Amygdala (tissue), 56 donors: ENCODE measurements around the gene KLF15.

Experiments
- DNase-seq, 56 donors: peaks; one replicate each; lab custom pipeline; 2025; lab: John Stamatoyannopoulos, UW

The KLF15 gene

DNA sequence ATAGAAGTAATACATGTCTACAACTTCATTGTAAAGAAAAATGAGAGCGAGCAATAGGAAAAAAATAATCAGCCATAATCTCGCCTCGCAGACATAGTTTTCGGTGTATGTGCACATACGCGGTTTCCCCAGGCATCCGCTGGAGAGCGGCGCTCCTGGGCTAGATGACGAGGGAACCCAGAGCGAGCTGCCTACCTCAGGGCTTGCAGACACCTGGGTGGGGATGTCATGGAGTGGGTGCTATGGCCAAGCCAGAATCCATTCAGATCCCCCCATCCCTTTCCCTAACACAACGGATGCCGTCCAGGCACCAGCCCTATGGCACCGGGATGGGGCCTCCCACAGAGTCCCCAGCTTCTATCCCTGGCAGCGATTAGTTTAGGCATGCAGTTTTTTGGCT, 33.0 kb upstream of the KLF15 start:
- no peak for DNase-seq

DNA sequence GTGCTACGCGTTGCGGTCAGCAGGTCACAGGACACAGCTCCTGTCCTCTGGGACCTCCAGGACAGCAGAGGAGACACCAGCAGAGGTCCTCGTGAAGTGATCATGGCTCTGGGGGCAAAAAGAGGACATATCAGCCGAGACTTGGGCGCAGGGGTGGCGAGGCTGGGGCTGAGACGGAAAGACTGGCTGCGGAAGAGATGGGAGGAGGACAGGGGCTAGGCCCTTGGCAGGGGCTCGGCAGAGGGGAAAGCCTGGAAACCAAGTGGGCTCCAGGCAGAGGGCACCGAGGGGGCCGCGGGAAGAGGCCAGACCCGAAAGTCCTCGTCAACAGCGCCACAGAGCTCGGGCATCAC, 32.6 kb upstream of the KLF15 start:
- DNase-seq: no peak

DNA sequence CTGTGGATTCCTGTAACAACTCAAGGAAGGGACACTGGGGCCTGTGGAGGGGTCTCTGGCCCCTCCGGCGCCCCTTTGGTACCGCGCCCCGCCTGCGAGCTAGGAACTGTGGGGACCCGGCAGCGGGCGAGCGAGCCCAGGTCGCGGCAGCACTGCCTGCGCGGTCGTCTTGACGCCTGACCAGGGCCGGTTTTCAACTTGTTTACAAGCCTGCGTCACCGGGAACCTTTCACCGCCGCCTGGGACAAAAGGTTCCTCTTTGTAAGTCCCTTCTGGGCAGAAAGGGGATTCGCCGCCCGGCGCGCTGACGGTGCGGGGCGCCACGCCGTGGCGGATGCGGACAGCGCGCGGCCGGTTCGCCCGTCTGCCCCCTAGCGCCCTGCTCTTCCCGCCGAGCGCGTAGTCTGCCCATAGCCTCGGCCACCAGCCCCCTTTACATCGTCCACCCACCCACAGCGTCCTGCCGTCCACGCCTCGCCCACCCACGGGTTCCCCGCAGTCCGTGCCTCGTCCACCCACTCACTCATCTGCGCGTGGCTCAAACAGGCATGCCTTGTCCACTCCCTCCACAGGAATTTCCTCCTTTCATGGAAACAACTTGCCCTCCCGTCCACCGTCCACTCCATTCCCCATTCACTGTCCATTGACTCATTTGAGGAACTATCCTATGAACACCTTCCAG, 32.0 kb upstream of the KLF15 start:
- peak in 55 of 56 donors; percentile 34 to 93 (median 79) for DNase-seq

DNA sequence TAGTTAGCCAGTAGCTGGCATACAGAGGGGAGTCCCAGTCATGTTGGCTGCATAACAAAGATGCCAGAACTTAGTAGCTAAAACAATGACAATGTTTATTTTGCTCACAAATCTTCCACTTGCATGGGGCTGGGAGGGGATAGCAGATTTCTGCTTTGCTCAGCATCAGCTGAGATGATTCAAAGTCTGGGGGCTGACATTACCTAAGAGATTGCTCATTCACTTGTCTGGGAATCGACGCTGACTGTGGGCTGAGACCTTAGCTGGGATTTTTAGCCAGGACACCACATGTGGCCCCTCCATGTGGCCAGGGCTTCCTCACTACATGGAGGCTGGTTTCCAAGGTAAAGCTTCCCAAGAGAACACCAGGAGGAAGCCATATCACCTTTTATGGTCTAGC, 24.8 kb upstream of the KLF15 start:
- no peak for DNase-seq

DNA sequence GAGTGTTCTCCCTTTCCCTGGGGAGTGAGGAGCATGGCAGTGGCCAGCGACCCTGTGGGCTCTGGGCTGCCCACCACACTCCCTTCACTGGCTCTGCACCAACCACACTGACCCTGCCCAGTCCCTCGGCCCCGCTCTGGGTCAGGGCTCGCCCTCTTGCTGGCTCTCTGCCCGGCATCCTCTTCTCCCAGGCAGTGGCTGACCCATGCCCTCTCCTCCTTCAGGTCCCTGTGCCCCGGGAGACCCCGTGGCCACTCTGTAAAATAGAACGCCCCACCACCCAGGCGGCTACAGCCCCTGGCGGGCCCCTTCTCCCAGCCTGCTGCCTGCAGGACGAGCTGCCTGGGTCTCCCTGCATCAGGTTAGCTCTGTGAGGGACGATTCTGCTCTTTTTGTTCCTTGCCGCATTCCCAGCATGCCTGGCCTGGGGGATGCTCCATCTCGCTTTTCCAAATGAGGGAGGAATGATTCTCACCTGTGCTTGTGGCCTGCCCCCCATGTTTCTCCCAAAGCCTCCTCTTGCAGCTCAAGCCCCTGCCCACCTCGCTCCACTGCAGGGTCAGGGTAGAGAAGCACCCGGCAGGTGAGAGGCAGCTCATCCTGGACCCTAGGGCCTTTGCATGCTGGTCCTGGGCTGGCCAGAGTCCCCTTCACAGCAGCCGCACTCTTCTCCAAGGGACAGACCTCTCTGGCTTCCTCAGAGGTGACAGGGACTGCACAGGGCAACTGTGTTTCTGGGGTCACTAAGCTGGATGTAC, 23.0 kb upstream of the KLF15 start:
- DNase-seq: no peak

DNA sequence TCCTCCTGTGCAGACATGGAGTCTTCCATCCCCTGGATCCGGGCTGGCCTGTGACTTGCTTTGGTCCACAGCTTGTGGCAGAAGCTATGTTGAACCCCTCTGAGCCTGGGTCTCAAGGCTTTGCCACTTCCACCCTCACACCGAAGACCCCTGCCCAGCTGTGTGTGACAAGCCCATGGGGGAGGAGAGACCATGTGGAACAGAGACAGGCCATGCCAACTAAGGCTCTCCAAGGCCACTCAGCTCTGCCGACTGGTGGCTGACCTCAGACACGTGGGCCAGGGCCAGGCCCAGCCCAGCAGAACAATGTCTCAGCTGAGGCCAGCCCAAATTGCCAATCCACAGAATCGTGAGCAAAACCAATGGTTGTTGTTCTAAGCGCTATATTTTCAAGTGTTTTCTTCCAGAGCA, 21.1 kb upstream of the KLF15 start:
- no peak for DNase-seq

DNA sequence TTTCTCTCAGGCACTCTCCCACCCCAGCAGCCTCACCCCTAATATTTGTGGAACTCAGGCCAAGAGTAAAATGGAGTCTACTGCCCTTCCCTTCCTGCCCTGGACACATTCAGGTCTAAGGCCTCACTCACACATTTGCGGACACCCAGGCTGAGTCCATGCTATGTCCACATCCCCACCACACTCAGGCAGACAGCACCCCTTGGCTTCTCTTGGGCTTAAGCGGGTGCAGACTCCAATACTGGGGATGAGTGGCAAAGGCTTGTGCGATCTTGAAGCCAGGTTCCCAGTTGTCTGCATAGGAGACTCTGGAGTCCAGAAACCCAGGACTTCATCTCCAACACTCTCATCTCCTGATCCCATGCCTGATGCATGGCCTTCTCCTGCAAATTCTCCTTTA, 20.0 kb upstream of the KLF15 start:
- DNase-seq: no peak

DNA sequence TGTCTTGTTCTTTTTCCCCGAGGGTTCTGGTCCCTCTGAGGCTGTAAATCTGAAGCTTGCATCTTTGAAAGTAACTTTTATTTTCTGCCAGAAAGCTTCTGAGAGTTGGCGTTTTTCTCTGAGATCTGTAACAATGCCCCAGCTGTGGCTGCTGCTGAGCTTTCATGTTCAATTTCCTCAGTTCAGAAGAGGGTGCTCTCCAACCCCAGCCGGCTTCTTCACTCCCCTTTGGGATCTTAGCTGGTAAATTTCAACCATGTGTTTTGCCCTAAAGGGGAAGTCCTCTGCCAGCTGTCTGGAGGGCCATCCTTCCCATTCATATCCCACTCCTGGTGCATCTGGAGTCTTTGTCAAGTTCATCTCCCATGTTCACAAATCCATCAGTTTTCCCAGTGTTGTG, 19.2 kb upstream of the KLF15 start:
- no peak for DNase-seq

DNA sequence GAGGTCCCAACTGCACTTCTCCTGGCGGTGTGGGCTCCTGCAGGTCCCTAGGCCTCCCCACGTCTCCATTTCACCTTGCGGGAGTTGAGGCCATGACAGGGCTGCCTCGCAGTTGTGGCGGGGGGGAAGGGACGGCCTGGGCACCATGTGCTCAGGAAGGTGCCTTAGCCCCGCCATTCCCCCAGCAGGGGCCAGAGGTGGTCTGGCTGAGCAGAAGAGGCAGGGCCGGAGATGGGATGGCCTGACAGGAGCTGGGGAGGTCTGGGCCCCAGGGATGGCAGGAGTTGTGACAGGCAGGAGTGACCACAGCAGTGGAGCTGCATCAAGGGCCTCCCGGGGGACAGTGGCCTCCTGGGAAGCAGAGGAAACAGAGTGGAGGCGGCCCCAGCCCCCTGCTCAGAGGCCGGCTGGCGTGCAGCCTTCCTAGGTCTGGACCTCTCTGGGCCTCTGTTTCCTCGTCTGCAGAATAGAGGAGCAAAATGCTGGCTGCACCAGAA, 18.7 kb upstream of the KLF15 start:
- DNase-seq: no peak

DNA sequence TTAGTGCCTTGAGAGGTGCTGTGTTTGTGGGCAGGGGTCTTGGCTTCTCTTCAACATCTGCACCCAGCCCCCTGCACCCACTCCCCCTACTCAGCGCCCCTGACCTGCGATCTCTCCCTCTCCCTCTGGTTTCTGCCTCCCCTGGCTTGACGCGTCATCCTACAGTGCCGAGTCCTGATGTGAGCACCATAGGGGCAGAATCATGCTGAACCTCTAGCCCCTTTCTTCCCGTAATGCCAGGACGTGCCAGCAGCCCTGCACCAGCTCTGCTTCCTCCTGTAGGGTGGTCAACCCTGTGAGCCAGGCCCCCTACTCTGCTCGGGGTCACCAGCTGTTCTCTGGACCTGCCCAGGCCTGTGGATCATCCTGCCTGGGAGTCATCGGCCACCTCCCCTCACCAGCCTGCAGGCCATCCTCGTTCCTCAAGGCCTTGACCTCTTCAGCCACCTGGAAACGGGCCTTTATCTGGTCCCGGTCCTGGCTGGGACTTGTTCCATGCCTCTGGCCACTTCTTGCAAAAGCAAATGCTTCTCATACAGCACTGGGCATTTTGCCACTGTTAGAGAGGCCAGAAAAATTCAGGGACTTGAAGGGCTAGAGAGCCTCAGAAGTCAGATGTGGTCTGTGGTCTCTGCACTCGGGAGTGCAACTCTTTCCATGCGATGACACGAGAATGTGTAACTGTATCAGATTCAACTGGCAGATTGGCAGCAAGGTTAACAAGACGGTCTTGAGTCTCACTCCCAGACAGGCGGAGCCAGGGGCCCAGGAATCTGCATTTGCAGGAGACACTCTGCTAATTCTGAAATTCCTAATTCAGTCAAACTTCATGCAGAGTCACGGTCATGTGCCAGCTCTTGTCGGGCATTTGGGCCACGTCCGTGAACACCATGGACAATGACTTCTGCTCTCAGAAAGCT, 16.7 kb upstream of the KLF15 start:
- peak in 8 of 56 donors; percentile 5 to 28 (median 17) for DNase-seq

DNA sequence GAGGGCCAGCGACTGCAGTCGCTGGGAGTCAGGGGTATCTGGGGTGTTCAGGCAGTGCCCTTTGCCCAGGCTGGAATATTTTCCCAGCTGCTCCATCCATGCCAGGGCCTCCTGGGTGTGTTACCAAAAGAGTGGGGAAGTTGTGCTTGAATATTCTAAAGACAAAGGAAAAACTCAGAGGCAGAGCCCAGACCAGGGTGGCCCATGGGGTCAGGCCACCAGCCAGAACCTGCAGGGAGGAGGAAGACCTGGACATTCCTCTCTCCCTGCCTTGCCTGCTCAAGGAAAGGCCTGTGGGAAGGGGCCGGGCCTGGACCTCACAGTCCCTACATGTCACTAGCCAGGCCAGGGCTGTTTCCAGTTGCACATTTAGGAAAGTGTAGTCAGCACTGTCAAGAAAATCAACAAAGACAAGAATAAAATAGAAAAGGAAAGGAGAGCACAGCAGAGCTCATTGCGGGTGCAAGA, 16.0 kb upstream of the KLF15 start:
- no peak for DNase-seq

DNA sequence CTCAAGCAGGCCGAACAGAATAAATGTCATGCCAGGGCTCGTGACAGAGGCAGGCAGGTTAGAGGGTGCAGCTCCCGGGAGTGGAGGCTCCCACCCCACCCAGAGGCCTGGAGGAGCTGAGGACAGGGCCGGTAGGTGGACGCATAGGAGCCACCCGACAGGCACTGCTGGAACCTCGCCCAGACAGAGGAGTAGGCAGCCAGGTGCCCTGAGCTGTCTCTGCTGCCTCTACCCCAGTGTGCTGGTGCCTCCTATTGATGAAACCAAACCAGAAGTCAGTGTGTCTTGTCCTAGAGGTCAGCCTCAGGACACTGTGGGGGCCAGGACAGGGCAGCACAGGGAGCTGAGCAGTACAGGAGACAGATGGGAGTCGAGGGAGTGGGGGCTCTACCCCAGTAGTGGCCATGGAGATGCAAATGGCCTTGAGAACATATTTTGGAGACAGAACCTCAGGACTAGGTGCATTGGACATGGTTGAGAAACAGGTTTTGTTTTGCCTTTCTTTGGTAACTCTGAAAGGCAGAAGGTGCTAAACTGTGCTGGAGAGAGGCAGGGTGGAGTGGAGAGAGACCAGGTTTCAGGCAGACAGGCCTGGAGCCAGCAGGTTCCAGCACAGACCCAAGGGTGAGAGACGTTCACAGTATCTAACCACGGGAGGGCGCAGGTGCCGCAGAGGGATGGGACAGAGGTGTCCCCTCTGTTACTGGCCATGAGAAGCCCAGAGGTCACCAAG, 15.4 kb upstream of the KLF15 start:
- no peak for DNase-seq

DNA sequence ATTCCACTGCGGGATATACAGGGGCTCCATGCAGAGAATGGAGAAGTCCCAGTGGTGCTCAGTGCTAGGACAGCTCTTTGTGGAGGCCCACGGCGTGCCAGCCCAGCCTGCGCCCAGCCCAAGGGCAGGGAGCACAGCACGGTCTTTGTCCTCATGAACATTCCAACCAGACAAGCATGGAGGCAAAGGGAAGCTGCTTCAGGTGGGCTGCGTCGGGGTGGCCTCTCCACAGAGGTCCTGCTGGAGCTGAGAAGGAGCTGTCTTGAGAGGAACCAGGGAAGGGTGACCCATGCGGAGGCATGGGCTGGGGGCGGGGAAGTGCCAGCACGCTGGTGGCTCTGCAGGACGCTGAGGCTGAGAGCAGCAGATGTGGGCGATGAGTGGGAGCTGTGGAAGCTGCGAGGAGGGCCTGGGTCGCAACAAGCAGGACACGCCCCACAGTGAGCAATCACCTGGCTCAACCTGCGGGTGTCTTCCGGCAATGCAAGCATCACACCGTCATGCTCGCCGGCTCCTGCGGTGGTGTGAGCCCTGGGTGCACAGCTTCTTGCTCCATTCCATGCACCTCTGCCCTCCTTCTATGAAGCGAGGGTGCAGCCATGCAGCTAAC, 14.0 kb upstream of the KLF15 start:
- DNase-seq: no peak

DNA sequence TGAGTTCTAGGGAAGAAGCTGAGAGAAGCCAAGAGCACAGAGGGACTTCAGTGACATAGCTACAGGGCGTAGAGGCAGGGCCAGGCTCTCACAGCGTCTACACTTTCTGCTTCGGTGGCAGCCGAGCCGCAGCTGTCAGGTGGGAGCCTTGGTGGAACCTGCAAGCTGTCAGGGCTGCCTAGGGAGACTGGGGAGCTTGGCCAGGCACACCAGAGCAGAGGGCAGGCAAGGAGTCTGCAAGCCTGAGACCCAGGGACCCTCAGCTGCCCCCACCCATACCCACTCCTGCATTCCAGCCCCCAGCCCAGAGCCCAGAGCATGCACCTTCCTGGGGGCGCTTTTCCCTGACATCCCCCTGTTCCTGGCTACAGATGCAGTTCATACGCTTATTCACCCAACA, 13.4 kb upstream of the KLF15 start:
- DNase-seq: no peak

DNA sequence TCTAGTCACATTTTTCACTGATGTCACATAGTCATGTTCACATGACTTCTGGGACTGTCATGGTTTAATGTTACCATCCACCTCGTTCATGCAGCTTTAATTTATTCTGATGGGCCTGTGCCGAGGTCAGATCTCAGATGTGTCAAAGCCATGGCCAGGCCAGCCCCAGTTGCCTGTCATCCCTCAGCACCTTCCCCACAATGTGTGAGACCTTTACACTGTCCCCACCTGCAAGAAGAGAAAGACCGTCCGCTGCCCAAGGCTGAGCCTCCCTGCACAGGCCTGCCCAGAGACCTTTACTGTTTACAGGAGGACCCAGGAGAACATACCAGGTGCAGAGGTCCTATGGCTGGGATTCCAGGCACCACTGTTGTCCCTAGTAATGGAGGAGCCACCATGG, 12.8 kb upstream of the KLF15 start:
- no peak for DNase-seq

DNA sequence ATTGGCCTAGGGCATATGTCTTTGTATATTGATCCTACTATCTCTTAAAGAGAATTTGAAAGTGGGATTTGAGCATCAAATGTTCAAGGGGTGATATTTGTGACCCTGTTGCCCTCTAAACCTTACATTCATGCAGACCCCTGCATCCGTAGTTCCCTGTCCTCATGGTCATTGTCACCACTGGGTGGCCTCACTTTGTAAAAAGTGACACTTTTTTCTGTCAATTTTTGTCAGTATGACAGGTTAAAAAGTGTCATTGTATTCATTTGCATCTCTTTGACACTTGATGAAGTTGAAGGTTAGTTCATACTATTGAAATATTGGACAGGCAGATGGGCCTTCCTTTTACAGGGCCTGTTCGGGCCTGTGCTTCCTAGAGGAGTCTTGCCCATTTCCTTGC, 12.3 kb upstream of the KLF15 start:
- no peak for DNase-seq

DNA sequence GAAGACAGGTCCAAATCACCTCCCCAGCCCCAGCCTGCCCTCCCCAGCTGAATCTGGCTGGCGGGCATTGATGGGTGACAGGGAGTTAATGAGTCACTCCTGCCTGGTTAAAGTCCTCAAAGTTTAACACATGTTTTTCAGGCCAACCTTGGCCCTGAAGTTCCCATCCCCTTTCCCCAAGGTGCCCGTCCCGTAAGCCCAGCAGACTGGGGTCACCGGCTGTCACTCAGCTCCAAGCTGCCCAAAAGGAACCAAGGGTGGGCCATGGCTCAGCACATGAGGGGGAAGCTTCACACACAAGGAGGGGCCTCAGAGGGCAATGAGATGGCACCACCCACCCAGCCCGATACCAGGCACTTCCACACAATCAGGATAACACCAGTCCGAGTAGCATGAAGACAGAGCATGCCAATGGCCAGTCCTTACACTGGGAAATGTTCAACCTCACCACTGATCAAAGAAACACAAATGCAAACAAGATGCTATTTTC, 10.2 kb upstream of the KLF15 start:
- DNase-seq: no peak

DNA sequence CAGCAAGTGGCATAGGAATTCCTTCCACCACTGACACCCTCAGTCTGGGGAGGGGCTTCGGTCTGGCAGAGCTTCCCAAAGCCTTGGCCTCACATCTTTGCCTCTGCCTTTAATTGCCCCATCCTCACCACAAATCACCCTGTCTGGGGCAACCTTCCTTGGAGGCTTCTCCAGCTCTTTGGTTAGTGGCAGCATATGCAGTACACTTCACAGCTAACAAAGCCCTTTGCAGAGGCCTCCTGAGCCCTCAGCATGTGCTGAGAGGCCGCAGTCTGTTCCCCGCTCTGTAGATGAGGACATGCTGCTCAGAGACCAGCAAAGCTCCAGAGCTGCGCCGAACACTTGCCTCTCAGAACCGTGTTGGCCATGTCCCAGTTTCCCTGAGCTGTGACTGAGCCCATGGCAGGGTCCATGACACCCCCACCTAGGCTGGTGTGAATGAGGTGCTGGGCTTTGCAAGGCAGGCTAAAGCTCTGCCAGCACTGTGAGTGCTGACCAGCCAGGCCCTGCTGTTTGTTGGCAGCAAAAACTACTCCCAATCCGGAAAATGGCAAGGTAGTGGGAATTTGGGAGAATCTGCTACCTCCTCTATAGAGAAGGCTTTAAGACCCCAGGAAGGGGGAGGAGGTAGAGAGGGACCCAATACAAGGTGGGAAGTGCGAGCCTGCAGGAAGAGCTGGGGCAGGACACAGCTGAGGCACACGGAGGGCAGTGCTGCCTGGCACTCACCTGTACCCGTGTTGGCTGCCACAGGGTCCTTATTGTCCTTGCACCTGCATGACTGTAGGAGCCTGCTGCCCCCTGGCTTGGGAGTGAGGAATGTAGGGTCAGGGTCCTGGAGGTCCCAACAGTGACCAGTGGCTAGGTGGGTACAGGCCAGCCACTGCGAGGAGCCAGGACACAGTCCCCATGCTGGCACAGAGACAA, 8.4 kb upstream of the KLF15 start:
- no peak for DNase-seq
